Measurements from ENCODE around the gene TPCN1.
A peak's percentile ranks its signal among the peaks of the same experiment; 100 is the strongest.
"Not testable (repeated sequence)": the region's sequence is repeated elsewhere in the genome, so short reads cannot be mapped to it uniquely, and the experiment has no call there.

TPCN1 gene

DNA sequence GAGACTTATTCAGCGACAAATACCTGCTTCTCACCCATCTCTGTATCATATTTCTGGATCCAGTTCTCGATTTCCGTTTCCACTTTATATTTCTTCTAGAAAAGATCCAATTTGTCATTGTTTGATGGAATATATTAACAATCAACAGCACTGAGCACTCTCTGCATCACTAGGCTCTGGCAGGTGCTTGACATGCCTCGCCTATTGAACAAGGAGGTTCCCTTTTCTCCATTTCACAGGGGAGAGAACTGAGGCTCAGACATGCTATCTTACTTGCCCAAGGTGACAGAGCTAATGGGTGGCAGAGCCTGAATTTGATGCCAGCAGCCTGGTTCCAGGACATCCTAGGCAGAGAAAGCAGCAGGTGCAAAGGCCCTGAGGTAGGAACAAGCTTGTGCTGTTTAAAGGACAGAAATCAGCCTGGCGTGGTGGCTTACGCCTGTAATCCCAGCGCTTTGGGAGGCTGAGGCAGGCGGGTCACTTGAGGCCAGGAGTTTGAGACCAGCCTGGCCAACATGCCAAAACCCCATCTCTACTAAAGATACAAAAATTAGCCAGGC is 23.7 kb upstream of the TPCN1 start:
- no peak for DNase-seq

- DNase-seq, result no peak
Measured at GRCh38 chr12:113198296-113198695, 23.0 kb upstream of the TPCN1 start.

- no peak for DNase-seq
Measured at GRCh38 chr12:113200021-113200797, 21.1 kb upstream of the TPCN1 start.

- no peak for DNase-seq
Measured at GRCh38 chr12:113201187-113202177, 19.8 kb upstream of the TPCN1 start.

GRCh38 chr12:113202300-113203075 is 18.8 kb upstream of the TPCN1 start:
- DNase-seq, result no peak

DNA sequence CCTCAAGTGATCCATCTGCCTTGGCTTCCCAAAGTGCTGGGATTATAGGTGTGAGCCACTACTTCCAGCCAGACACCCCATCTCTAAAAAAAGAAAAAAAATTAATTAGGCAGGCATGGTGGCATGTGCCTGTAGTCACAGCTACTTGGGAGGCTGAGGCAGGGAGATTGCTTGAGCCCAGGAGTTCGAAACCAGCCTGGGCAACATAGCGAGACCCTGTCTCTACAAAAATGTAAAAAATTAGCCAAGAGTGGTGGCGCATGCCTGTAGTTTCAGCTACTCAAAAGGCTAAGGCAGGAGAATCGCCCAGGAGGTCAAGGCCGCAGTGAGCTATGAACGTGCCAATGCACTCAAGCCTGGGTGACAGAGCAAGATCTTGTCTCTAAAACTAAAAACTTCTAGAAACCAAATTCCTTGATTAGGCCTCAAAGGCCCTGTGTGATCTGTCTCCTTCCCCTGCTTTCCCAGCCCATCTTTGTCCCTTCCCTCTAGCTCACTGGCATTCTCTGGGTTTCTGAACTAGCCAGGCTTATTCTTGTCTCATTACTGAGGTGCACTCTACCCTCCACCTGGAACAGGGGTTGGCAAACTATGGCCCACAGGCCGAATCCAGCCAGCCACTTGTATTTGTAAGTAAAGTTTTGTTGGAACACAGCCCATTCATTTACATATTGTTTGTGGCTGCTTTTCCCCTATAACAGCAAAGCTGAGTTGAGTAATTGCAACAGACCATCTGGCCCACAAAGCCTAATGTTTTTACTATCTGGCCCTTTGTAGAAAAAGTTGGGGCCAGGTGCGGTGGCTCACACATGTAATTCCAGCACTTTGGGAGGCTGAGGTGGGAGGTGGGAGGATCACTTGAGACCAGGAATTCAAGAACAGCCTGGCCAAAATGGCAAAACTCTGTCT is 17.2 kb upstream of the TPCN1 start:
- DNase-seq, result no peak

DNA sequence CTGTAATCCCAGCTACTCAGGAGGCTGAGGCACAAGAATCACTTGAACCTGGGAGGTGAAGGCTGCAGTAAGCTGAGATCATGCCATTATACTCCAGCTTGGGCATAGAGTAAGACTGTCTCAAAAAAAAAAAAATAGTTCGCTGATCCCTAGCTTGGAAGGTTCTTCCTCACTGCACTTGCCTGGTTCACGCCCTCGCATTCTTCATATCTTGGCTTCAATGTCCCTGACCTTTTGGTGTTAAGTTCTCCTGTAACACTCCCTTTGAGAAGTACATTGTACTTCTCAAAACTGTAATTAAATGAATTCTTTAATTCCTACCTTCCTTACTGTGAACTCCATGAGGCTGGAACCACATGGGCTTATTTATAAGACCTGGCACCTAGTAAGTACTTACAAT is 16.5 kb upstream of the TPCN1 start:
- DNase-seq, result no peak

GRCh38 chr12:113206802-113207201 is 14.5 kb upstream of the TPCN1 start:
- DNase-seq, result not testable (repeated sequence)

- DNase-seq, result no peak
Measured at GRCh38 chr12:113207613-113208040, 13.6 kb upstream of the TPCN1 start.

DNA sequence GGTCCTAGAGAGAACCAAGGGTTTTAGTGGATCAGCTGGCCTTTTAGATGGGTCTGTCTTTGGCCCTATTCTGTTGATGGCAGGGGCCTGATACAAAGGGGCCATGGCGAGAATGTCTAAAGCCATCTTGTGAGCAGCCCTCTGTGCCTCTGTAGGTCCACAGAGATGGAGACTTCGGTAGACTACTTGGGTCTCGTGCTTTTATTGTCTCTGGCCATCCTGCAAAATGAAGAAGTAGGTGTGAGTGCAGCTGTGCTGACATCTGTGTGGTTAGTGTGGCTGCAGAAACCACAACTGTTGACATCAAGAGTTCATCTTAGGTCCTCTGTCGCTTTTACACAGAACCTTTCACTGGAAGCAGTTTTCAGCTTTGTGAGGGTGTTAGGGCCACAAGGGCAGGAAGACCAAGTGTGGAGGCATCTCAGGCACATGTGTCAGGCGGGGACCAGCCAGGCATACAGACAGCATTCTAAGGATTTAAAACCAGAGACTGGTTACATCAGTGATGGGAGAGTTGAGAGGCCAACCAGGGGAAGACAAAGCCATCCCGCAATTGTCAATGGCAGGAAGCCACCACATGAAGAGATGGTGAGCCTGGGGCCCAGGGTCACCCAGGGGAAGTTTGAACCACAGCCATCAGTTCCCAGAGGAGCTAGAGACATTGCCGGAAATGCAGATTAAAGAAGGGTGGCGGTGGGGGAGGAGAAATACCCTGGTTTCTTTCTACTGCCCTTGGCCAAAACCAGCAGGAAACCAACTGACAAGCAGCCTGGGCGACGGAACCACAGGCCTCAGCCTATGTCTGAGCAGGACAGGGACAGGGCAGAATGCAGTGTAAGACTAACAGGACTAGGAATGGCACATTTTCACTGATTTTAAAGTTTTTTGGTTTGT is 13.0 kb upstream of the TPCN1 start:
- peak; percentile 83 for DNase-seq

GRCh38 chr12:113211160-113211559 is 10.1 kb upstream of the TPCN1 start:
- no peak for DNase-seq

DNA sequence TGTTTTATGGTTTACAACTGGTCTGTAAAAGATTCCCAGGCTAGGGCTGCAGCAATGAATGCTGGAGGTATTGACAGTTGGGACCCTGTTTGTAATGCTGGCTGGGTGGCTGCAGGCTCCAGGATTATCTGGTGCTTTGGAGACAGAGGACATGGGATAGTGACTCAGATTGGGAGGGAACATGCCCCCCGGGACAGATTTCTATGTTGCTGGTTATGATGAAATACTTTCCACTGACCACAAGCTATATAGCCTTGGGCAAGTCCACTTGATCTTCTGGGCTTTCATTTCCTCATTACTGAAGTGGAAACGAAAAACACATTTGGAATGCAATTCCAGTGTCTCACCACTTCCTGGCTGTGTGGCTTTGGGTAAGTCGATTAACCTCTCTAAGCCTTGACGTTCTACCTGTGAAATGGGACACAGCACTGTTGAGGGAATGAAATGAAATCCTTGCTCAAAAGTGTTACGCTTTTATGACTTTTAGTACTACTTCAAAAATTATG is 6.3 kb upstream of the TPCN1 start:
- DNase-seq, result peak; percentile 61

DNA sequence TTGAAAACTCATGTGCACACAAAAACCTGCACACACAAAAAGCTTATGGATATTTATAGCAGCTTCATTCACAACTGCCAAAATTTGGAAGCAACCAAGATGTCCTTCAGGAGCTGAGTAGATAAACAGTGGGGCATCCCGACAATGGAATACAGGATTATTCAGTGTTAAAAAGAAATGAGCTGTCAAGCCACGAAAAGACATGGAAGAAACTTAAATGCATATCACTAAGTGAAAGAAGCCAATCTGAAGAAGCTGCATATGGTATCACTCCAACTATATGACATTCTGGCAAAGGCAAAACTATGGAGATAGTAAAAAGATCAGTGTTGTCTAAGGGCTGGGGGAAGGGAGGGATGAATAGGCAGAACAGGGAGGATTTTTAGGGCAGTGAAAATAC is 5.2 kb upstream of the TPCN1 start:
- DNase-seq, result no peak

GRCh38 chr12:113220593-113221180 is 577 bp upstream of the TPCN1 start:
- no peak for DNase-seq

DNA sequence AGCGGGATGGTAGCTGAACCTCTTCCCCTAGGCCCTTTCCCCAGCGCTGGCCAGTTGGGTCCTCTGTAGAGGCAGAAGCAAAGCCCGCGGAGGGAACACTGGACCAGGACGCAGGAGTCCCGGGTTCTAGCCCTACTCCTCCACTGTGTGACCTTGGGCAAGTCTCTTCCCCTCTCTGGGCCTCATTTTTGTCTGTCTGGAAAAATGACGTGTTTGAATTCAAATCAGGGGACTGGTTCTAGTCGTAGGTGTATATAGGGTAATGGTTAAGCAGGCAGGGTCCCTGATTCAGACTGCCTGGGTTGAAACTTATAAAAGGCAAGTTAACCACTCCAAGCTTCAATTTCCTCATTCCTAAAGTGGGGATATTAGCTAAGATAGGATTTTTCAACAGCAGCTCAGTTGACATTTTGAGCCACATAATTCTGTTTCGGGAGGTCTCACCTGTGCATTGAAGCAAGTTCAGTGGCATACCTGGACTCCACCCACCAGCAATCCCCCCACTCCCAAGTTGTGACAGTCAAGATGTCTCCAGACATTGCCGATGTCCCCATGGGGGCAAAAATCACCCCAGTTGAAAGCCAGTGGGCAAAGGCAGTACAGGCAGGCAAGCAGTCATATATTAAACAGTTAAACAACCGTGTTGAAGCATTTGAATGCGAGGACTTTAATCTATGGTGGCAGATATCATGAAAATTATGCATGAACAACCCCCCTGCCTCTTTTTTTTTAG is 899 bp downstream of the TPCN1 start:
- DNase-seq, result no peak

GRCh38 chr12:113222730-113223531 is 1.7 kb downstream of the TPCN1 start:
- no peak for DNase-seq

GRCh38 chr12:113224955-113225354 is 3.7 kb downstream of the TPCN1 start:
- no peak for DNase-seq
